Prostate gland (tissue), 2 donors: ENCODE data around the gene ESPNL. TPM values are rescaled to one million over a fixed set of nuclear protein-coding genes. Genes with fewer than 3 reads are reported as not detected.
"Not testable (repeated sequence)": the region's sequence is repeated elsewhere in the genome, so short reads cannot be mapped to it uniquely, and the experiment has no call there.

ENCODE experiments used
- DNase-seq: peaks from one replicate; pipeline ENCODE4 v3.0.0-alpha.2; 2019; ENCODE audit warnings: low spot score
- H3K27ac ChIP-seq, 2 donors: fragments of 200-600 bp; sonication (generic); 2 replicates each; pipeline ENCODE4 v1.5.1; 2017 to 2019
- H3K27me3 ChIP-seq: fragments of 200-600 bp; sonication (generic); replicated peaks from 2 replicates; pipeline ENCODE4 v1.5.1; 2019; ENCODE audit not compliant: insufficient read depth
- H3K36me3 ChIP-seq, 2 donors: fragments of 200-600 bp; sonication (generic); 1 replicate in 1 of 2; 2 replicates in 1 of 2; pipeline versions ENCODE4 v1.5.1 to v1.8.1; 2017 to 2019
- H3K4me1 ChIP-seq: fragments of 200-600 bp; sonication (generic); replicated peaks from 2 replicates; pipeline ENCODE4 v1.5.1; 2019
- H3K4me3 ChIP-seq, 2 donors: fragments of 200-600 bp; sonication (generic); 2 replicates each; pipeline ENCODE4 v1.5.1; 2017 to 2019
- H3K9me3 ChIP-seq: fragments of 200-600 bp; sonication (generic); 2 replicates; pipeline ENCODE4 v1.5.1; 2017
- CTCF ChIP-seq, 4 experiments: fragments of 200-600 bp in 2 of 4; fragments of 450-650 bp in 2 of 4; sonication (generic) in 2 of 4; IDR thresholded peaks; 1 replicate in 3 of 4; 2 replicates in 1 of 4; pipeline ENCODE4 v1.5.1; 2016 to 2019; ENCODE audit warnings: antibody characterized with exemption in 4 of 4, mild to moderate bottlenecking in 2 of 4, moderate library complexity in 2 of 4
- POLR2A ChIP-seq: fragments of 450-650 bp; IDR thresholded peaks from one replicate; pipeline ENCODE4 v1.6.1; 2016; ENCODE audit warnings: antibody characterized with exemption, mild to moderate bottlenecking
- POLR2AphosphoS5 ChIP-seq: sonication (generic); formaldehyde crosslinking; IDR thresholded peaks from one replicate; pipeline ENCODE4 v1.6.1; 2017; ENCODE audit warnings: antibody characterized with exemption
- WGBS: methylation state at CpG from one replicate; pipeline ENCODE4 v1.1.5; 2018; 5-methylcytosine and 5-hydroxymethylcytosine counted together
- intact Hi-C: fragments of 100-400 bp; cut with DNase I; formaldehyde crosslinking; loops from one replicate; pipeline ENCODE4 v1.14.2; 2022
- total RNA-seq, 2 donors: library from RNA; depleted of rRNA; stranded (reverse); fragments of >200 nt; gene quantifications; one replicate each; pipeline ENCODE4 v1.1.0, GENCODE V29; 2016

Gene ESPNL
- total RNA-seq, 2 donors from 2014 or later = 0.68 to 3.9 TPM

- H3K27me3 ChIP-seq = no peaks in the 10 kb centered on the region
- no peak for TF ChIP-seq POLR2AphosphoS5
- no peak for TF ChIP-seq POLR2A
- TF ChIP-seq CTCF (IDR thresholded peaks at IDR 0.05) = no peak
- WGBS = 78% methylated on average over 7 of the region's 7 CpGs
- no peaks in the 10 kb centered on the region for H3K9me3 ChIP-seq
- intact Hi-C loops = loop anchor here (5.0 kb wide), 2 partner anchors 142 to 207 kb away; partner anchors contain the start of gene RAMP1
- H3K4me1 ChIP-seq = peaks cover 4% of the 10 kb centered on the region
- no peak overlapping the region for H3K27ac ChIP-seq
- no peak overlapping the region for H3K4me3 ChIP-seq
- H3K36me3 ChIP-seq = peaks cover 0 to 4% of the 10 kb centered on the region in 2 donors
- no peak for DNase-seq
Measured at GRCh38 chr2:238064376-238064775, 35.8 kb upstream of the ESPNL start.

- H3K9me3 ChIP-seq = no peaks in the 10 kb centered on the region
- TF ChIP-seq POLR2AphosphoS5 (no peak), CTCF (IDR thresholded peaks at IDR 0.05) (no peak)
- WGBS = 86% methylated on average over 18 of the region's 18 CpGs
- no peak overlapping the region for H3K27ac ChIP-seq
- H3K36me3 ChIP-seq = peaks cover 4 to 5% of the 10 kb centered on the region in 2 donors
- no peaks in the 10 kb centered on the region for H3K27me3 ChIP-seq
- DNase-seq = no peak
- intact Hi-C loops = no loop called here
- peaks cover 4% of the 10 kb centered on the region for H3K4me1 ChIP-seq
- no peak overlapping the region for H3K4me3 ChIP-seq
Measured at GRCh38 chr2:238065071-238065846, 34.9 kb upstream of the ESPNL start.

GRCh38 chr2:238066218-238066617, 33.9 kb upstream of the ESPNL start:
- H3K27me3 ChIP-seq = no peaks in the 10 kb centered on the region
- TF ChIP-seq POLR2AphosphoS5 = no peak
- TF ChIP-seq CTCF (IDR thresholded peaks at IDR 0.05) = no peak
- no peak for TF ChIP-seq POLR2A
- H3K4me3 ChIP-seq = no peak overlapping the region
- 83% methylated on average over 9 of the region's 9 CpGs for WGBS
- peaks cover 4 to 5% of the 10 kb centered on the region in 2 donors for H3K36me3 ChIP-seq
- peaks cover 4% of the 10 kb centered on the region for H3K4me1 ChIP-seq
- no peaks in the 10 kb centered on the region for H3K9me3 ChIP-seq
- intact Hi-C loops = no loop called here
- H3K27ac ChIP-seq = no peak overlapping the region
- no peak for DNase-seq

GRCh38 chr2:238066718-238067117, 33.4 kb upstream of the ESPNL start:
- H3K36me3 ChIP-seq, H3K4me3 ChIP-seq, intact Hi-C loops, DNase-seq, H3K27ac ChIP-seq, H3K9me3 ChIP-seq, H3K4me1 ChIP-seq, H3K27me3 ChIP-seq: not testable (repeated sequence)
- 94% methylated on average over 7 of the region's 7 CpGs for WGBS

- H3K36me3 ChIP-seq = peaks cover 4 to 5% of the 10 kb centered on the region in 2 donors
- H3K4me3 ChIP-seq = no peak overlapping the region
- no peaks in the 10 kb centered on the region for H3K27me3 ChIP-seq
- H3K4me1 ChIP-seq = no peaks in the 10 kb centered on the region
- no peak overlapping the region for H3K27ac ChIP-seq
- no peak for DNase-seq
- intact Hi-C loops = no loop called here
- TF ChIP-seq POLR2A (no peak), POLR2AphosphoS5 (no peak), CTCF (IDR thresholded peaks at IDR 0.05) (no peak)
- WGBS = 94% methylated on average over 7 of the region's 7 CpGs
- H3K9me3 ChIP-seq = no peaks in the 10 kb centered on the region
Measured at GRCh38 chr2:238067939-238068338, 32.2 kb upstream of the ESPNL start.
